Liver (tissue), 9 donors: Measurements from ENCODE around the gene U2AF1L4. TPM values are rescaled to one million over a fixed set of nuclear protein-coding genes. Genes with fewer than 3 reads are reported as not detected.
A peak's percentile ranks its signal among the peaks of the same experiment; 100 is the strongest.

Source experiments
- DNase-seq: peaks from one replicate; pipeline ENCODE4 v3.0.0-alpha.2; 2017; ENCODE audit warnings: low spot score
- H3K27ac ChIP-seq, 2 donors: one replicate each; pipeline ENCODE4 v1.7.0; 2013; ENCODE audit warnings: inconsistent platforms in 2 of 2, low read length in 2 of 2, control low read depth in 1 of 2, low read depth in 1 of 2, mild to moderate bottlenecking in 1 of 2
- H3K27me3 ChIP-seq, 4 donors: one replicate each; pipeline versions ENCODE4 v1.6.1 to v1.7.0; 2013; ENCODE audit warnings: low read length in 3 of 4, inconsistent platforms in 1 of 4, mild to moderate bottlenecking in 1 of 4, moderate library complexity in 1 of 4; ENCODE audit not compliant: control insufficient read depth in 4 of 4, insufficient read depth in 4 of 4
- H3K36me3 ChIP-seq, 4 donors: one replicate each; pipeline versions ENCODE4 v1.6.1 to v1.7.0; 2013; ENCODE audit warnings: low read length in 3 of 4, mild to moderate bottlenecking in 3 of 4, low read depth in 1 of 4, moderate library complexity in 1 of 4; ENCODE audit not compliant: control insufficient read depth in 4 of 4, insufficient read depth in 3 of 4
- H3K4me1 ChIP-seq, 4 donors: one replicate each; pipeline versions ENCODE4 v1.6.1 to v1.7.0; 2013; ENCODE audit warnings: low read length in 3 of 4, mild to moderate bottlenecking in 3 of 4, moderate library complexity in 1 of 4; ENCODE audit not compliant: control insufficient read depth in 4 of 4, insufficient read depth in 4 of 4
- H3K4me3 ChIP-seq, 3 donors: one replicate each; pipeline versions ENCODE4 v1.6.1 to v1.7.0; 2013; ENCODE audit warnings: low read length in 3 of 3, control low read depth in 1 of 3, low read depth in 1 of 3, mild to moderate bottlenecking in 1 of 3
- H3K9ac ChIP-seq, 2 donors: one replicate each; pipeline ENCODE4 v1.7.0; 2013; ENCODE audit warnings: low read length in 2 of 2, mild to moderate bottlenecking in 2 of 2, moderate library complexity in 2 of 2, control low read depth in 1 of 2, low read depth in 1 of 2
- H3K9me3 ChIP-seq, 4 donors: one replicate each; pipeline versions ENCODE4 v1.6.1 to v1.7.0; 2013; ENCODE audit warnings: low read length in 3 of 4; ENCODE audit not compliant: control insufficient read depth in 4 of 4
- ATF3 ChIP-seq: IDR thresholded peaks from 2 replicates; pipeline ENCODE4 v1.6.1; 2016; ENCODE audit warnings: antibody characterized with exemption
- EGR1 ChIP-seq, 2 donors: IDR thresholded peaks; 2 replicates each; pipeline ENCODE4 v1.6.1; 2016 to 2018; ENCODE audit warnings: antibody characterized with exemption in 2 of 2, low read depth in 2 of 2
- FOXA1 ChIP-seq: IDR thresholded peaks from 2 replicates; pipeline ENCODE4 v1.6.1; 2016; ENCODE audit warnings: antibody characterized with exemption
- FOXA2 ChIP-seq: IDR thresholded peaks from 2 replicates; pipeline ENCODE4 v1.6.1; 2016; ENCODE audit warnings: antibody characterized with exemption
- GABPA ChIP-seq, 2 donors: IDR thresholded peaks in 1 of 2; conservative IDR thresholded peaks in 1 of 2; 2 replicates each; pipeline ENCODE4 v1.6.1; 2016; ENCODE audit warnings: antibody characterized with exemption in 2 of 2, mild to moderate bottlenecking in 1 of 2, moderate library complexity in 1 of 2
- HNF4A ChIP-seq, 2 donors: conservative IDR thresholded peaks; 2 replicates each; pipeline ENCODE4 v1.6.1; 2016; ENCODE audit warnings: antibody characterized with exemption in 2 of 2, mild to moderate bottlenecking in 2 of 2
- HNF4G ChIP-seq: IDR thresholded peaks from 2 replicates; pipeline ENCODE4 v1.6.1; 2016; ENCODE audit warnings: antibody characterized with exemption
- JUND ChIP-seq, 2 donors: IDR thresholded peaks; 2 replicates each; pipeline ENCODE4 v1.6.1; 2016; ENCODE audit warnings: antibody characterized with exemption in 2 of 2
- MAX ChIP-seq: IDR thresholded peaks from 2 replicates; pipeline ENCODE4 v1.6.1; 2016; ENCODE audit warnings: antibody characterized with exemption
- NR2F2 ChIP-seq: IDR thresholded peaks from 2 replicates; pipeline ENCODE4 v1.6.1; 2016; ENCODE audit warnings: antibody characterized with exemption
- RAD21 ChIP-seq, 2 donors: IDR thresholded peaks; 2 replicates each; pipeline ENCODE4 v1.6.1; 2016; ENCODE audit warnings: antibody characterized with exemption in 2 of 2, mild to moderate bottlenecking in 2 of 2
- SP1 ChIP-seq: IDR thresholded peaks from 2 replicates; pipeline ENCODE4 v1.6.1; 2018; ENCODE audit warnings: antibody characterized with exemption, mild to moderate bottlenecking
- TAF1 ChIP-seq: conservative IDR thresholded peaks from 2 replicates; pipeline ENCODE4 v1.6.1; 2016; ENCODE audit warnings: antibody characterized with exemption, mild to moderate bottlenecking
- YY1 ChIP-seq: IDR thresholded peaks from 2 replicates; pipeline ENCODE4 v1.6.1; 2016; ENCODE audit warnings: antibody characterized with exemption, mild to moderate bottlenecking
- WGBS: extraction: QIAGEN DNeasy Blood & Tissue Kit; methylation state at CpG from one replicate; pipeline ENCODE4 v1.1.7; 2013; 5-methylcytosine and 5-hydroxymethylcytosine counted together
- polyA plus RNA-seq, 2 donors: library from polyadenylated mRNA; stranded (reverse) in 1 of 2; unstranded in 1 of 2; fragments of 200-250 nt in 1 of 2; fragments of >200 nt in 1 of 2; fragmentation: Nextera tagmentation in 1 of 2; extraction: Ambion mirVana in 1 of 2; gene quantifications; one replicate each; pipeline versions ENCODE4 v1.2.1 to v1.2.3, GENCODE V29; 2013 to 2015
- total RNA-seq, 2 donors: library from RNA; depleted of rRNA; stranded (reverse); fragments of >200 nt; gene quantifications; one replicate each; pipeline ENCODE4 v1.2.3, GENCODE V29; 2014
- TF ChIP-seq, protein P1 (sequence below): IDR thresholded peaks from 2 replicates; pipeline ENCODE4 v1.6.1; 2016; ENCODE audit warnings: antibody characterized with exemption, mild to moderate bottlenecking
- TF ChIP-seq, protein P2 (sequence below): fragments of 150-350 bp; IDR thresholded peaks from 2 replicates; pipeline ENCODE4 v1.5.1; 2017; ENCODE audit warnings: improper control_type of control experiment, low read depth, low read length; ENCODE audit not compliant: missing input control
- TF ChIP-seq, protein P3 (sequence below): IDR thresholded peaks from 2 replicates; pipeline ENCODE4 v1.6.1; 2016; ENCODE audit warnings: antibody characterized with exemption
- donor health status: healthy.
- donor health status: healthy.
- donor health status: healthy.
- donor health status: healthy.
- donor health status: healthy.

U2AF1L4 gene
- total and polyA plus RNA-seq, 4 donors: 4.5 to 36.5 (median 13.4) TPM

GRCh38 chr19:35746531-35746930, 1.3 kb upstream of the U2AF1L4 start:
- H3K4me3 ChIP-seq: peak overlapping the region in 1 of 3 donors; percentile 87
- WGBS: 91% methylated on average over 5 of the region's 5 CpGs
- peaks cover 0 to 3% (median 0%) of the 10 kb centered on the region in 4 donors for H3K36me3 ChIP-seq
- no peak for DNase-seq
- no peak for TF ChIP-seq FOXA1
- no peak for TF ChIP-seq MAX
- no peak for TF ChIP-seq SP1
- no peak for TF ChIP-seq YY1
- TF ChIP-seq EGR1 (IDR thresholded peaks at IDR 0.05; ENCODE audit: low read depth in 2 of 2): no peak
- TF ChIP-seq GABPA (IDR thresholded peaks at IDR 0.05 in 1 of 2, conservative IDR thresholded peaks at IDR 0.05 in 1 of 2): no peak
- TF ChIP-seq, protein P1, sequence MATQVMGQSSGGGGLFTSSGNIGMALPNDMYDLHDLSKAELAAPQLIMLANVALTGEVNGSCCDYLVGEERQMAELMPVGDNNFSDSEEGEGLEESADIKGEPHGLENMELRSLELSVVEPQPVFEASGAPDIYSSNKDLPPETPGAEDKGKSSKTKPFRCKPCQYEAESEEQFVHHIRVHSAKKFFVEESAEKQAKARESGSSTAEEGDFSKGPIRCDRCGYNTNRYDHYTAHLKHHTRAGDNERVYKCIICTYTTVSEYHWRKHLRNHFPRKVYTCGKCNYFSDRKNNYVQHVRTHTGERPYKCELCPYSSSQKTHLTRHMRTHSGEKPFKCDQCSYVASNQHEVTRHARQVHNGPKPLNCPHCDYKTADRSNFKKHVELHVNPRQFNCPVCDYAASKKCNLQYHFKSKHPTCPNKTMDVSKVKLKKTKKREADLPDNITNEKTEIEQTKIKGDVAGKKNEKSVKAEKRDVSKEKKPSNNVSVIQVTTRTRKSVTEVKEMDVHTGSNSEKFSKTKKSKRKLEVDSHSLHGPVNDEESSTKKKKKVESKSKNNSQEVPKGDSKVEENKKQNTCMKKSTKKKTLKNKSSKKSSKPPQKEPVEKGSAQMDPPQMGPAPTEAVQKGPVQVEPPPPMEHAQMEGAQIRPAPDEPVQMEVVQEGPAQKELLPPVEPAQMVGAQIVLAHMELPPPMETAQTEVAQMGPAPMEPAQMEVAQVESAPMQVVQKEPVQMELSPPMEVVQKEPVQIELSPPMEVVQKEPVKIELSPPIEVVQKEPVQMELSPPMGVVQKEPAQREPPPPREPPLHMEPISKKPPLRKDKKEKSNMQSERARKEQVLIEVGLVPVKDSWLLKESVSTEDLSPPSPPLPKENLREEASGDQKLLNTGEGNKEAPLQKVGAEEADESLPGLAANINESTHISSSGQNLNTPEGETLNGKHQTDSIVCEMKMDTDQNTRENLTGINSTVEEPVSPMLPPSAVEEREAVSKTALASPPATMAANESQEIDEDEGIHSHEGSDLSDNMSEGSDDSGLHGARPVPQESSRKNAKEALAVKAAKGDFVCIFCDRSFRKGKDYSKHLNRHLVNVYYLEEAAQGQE: no peak
- TF ChIP-seq, protein P2, sequence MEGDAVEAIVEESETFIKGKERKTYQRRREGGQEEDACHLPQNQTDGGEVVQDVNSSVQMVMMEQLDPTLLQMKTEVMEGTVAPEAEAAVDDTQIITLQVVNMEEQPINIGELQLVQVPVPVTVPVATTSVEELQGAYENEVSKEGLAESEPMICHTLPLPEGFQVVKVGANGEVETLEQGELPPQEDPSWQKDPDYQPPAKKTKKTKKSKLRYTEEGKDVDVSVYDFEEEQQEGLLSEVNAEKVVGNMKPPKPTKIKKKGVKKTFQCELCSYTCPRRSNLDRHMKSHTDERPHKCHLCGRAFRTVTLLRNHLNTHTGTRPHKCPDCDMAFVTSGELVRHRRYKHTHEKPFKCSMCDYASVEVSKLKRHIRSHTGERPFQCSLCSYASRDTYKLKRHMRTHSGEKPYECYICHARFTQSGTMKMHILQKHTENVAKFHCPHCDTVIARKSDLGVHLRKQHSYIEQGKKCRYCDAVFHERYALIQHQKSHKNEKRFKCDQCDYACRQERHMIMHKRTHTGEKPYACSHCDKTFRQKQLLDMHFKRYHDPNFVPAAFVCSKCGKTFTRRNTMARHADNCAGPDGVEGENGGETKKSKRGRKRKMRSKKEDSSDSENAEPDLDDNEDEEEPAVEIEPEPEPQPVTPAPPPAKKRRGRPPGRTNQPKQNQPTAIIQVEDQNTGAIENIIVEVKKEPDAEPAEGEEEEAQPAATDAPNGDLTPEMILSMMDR: no peak
- TF ChIP-seq, protein P3, sequence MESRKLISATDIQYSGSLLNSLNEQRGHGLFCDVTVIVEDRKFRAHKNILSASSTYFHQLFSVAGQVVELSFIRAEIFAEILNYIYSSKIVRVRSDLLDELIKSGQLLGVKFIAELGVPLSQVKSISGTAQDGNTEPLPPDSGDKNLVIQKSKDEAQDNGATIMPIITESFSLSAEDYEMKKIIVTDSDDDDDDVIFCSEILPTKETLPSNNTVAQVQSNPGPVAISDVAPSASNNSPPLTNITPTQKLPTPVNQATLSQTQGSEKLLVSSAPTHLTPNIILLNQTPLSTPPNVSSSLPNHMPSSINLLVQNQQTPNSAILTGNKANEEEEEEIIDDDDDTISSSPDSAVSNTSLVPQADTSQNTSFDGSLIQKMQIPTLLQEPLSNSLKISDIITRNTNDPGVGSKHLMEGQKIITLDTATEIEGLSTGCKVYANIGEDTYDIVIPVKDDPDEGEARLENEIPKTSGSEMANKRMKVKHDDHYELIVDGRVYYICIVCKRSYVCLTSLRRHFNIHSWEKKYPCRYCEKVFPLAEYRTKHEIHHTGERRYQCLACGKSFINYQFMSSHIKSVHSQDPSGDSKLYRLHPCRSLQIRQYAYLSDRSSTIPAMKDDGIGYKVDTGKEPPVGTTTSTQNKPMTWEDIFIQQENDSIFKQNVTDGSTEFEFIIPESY: no peak
- no peak for TF ChIP-seq JUND (IDR thresholded peaks at IDR 0.05)
- TF ChIP-seq HNF4A (conservative IDR thresholded peaks at IDR 0.05): no peak
- no peaks in the 10 kb centered on the region for H3K9me3 ChIP-seq
- H3K27me3 ChIP-seq: no peaks in the 10 kb centered on the region
- H3K4me1 ChIP-seq: peaks cover 6 to 40% (median 28%) of the 10 kb centered on the region in 4 donors
- H3K9ac ChIP-seq: no peak overlapping the region
- no peak overlapping the region for H3K27ac ChIP-seq

DNA sequence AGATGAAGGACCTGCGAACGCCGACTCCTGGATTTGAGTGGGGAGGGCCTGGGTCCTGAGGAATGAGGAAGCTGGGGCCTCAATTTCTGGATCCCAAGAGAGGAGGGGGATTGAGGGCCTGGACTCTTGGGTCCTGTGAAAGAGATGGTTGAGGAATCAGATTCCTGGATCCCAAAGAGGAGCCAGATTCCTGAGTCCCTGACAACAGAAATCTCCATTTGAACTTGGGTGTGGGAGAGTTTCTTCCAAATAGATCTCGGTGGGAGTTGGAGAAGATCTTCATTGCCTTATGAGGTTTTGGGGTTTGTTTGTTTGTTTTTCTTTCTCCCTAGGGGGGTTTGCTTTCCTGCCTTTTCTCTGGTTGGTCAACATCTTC, 857 bp upstream of the U2AF1L4 start:
- 14% methylated on average over 4 of the region's 4 CpGs for WGBS
- no peaks in the 10 kb centered on the region for H3K9me3 ChIP-seq
- H3K4me3 ChIP-seq: peak overlapping the region; percentile 81 to 87 (median 82)
- peak overlapping the region; percentile 51 to 57 for H3K9ac ChIP-seq
- H3K36me3 ChIP-seq: peaks cover 0 to 3% (median 0%) of the 10 kb centered on the region in 4 donors
- peaks cover 6 to 41% (median 29%) of the 10 kb centered on the region in 4 donors for H3K4me1 ChIP-seq
- H3K27ac ChIP-seq: peak overlapping the region; percentile 52 to 68
- DNase-seq: no peak
- H3K27me3 ChIP-seq: no peaks in the 10 kb centered on the region
- TF ChIP-seq JUND (IDR thresholded peaks at IDR 0.05) (no peak), FOXA1 (no peak), SP1 (no peak), HNF4G (no peak), RAD21 (IDR thresholded peaks at IDR 0.05) (no peak), FOXA2 (no peak), ATF3 (no peak), NR2F2 (no peak), TAF1 (no peak), GABPA (IDR thresholded peaks at IDR 0.05 in 1 of 2, conservative IDR thresholded peaks at IDR 0.05 in 1 of 2) (no peak), YY1 (no peak)
- TF ChIP-seq, protein P3: no peak
- TF ChIP-seq, protein P1: no peak
